SK-N-MC (cell line): Measurements from ENCODE around the gene DNAH10.

Source experiments
- DNase-seq: peaks from one replicate; pipeline ENCODE4 v3.0.0-alpha.2; 2011; ENCODE audit warnings: low read depth, low spot score
- H3K27ac ChIP-seq: fragments of 200-600 bp; sonication (generic); 2 replicates; pipeline ENCODE4 v1.5.1; 2016; ENCODE audit warnings: mixed run types
- H3K36me3 ChIP-seq: fragments of 200-600 bp; sonication (generic); 2 replicates; pipeline ENCODE4 v1.6.1; 2017; ENCODE audit warnings: antibody characterized with exemption, low read length, mixed read lengths; ENCODE audit not compliant: insufficient read depth
- H3K4me3 ChIP-seq: fragments of 200-600 bp; sonication (generic); 2 replicates; pipeline ENCODE4 v1.5.1; 2016
- H3K9ac ChIP-seq: fragments of 200-600 bp; sonication (generic); 2 replicates; pipeline ENCODE4 v1.8.0; 2017; ENCODE audit warnings: mixed run types, mixed read lengths; ENCODE audit not compliant: insufficient read length
- H3K9me3 ChIP-seq: fragments of 200-600 bp; sonication (generic); 2 replicates; pipeline ENCODE4 v1.6.1; 2017; ENCODE audit warnings: low read depth, mild to moderate bottlenecking, antibody characterized with exemption, low read length, moderate library complexity, mixed read lengths
- EZH2 ChIP-seq: fragments of 200-600 bp; sonication (generic); IDR thresholded peaks from one replicate; pipeline ENCODE4 v1.6.1; 2017; ENCODE audit warnings: antibody characterized with exemption
- FOXP2 ChIP-seq: optimal IDR thresholded peaks from 2 replicates; pipeline ENCODE3; 2011; ENCODE audit warnings: mild to moderate bottlenecking, moderate library complexity; ENCODE audit not compliant: insufficient read depth; ENCODE audit errors: extremely low read length, control extremely low read depth
- POLR2AphosphoS5 ChIP-seq: IDR thresholded peaks from 2 replicates; pipeline ENCODE4 v1.6.1; 2012; ENCODE audit warnings: mild to moderate bottlenecking, low read depth, low read length, borderline replicate concordance

The DNAH10 gene

GRCh38 chr12:123847019-123847418 lies 84.9 kb downstream of the DNAH10 start:
- H3K36me3 ChIP-seq: no peaks in the 10 kb centered on the region
- no peak for TF ChIP-seq EZH2
- TF ChIP-seq POLR2AphosphoS5: no peak
- no peak for TF ChIP-seq FOXP2
- H3K4me3 ChIP-seq: no peak overlapping the region
- no peak overlapping the region for H3K27ac ChIP-seq
- no peak overlapping the region for H3K9ac ChIP-seq
- no peaks in the 10 kb centered on the region for H3K9me3 ChIP-seq
- DNase-seq: no peak

GRCh38 chr12:123847876-123848275 lies 85.8 kb downstream of the DNAH10 start:
- TF ChIP-seq EZH2 (no peak), POLR2AphosphoS5 (no peak), FOXP2 (no peak)
- Histone ChIP-seq H3K27ac (no peak overlapping the region), H3K36me3 (no peaks in the 10 kb centered on the region), H3K9me3 (no peaks in the 10 kb centered on the region), H3K4me3 (no peak overlapping the region), H3K9ac (no peak overlapping the region)
- no peak for DNase-seq

GRCh38 chr12:123849517-123849916 lies 87.4 kb downstream of the DNAH10 start:
- H3K36me3 ChIP-seq: no peaks in the 10 kb centered on the region
- TF ChIP-seq EZH2 (no peak), FOXP2 (no peak), POLR2AphosphoS5 (no peak)
- no peak overlapping the region for H3K9ac ChIP-seq
- no peak overlapping the region for H3K4me3 ChIP-seq
- no peaks in the 10 kb centered on the region for H3K9me3 ChIP-seq
- H3K27ac ChIP-seq: no peak overlapping the region
- no peak for DNase-seq

DNA sequence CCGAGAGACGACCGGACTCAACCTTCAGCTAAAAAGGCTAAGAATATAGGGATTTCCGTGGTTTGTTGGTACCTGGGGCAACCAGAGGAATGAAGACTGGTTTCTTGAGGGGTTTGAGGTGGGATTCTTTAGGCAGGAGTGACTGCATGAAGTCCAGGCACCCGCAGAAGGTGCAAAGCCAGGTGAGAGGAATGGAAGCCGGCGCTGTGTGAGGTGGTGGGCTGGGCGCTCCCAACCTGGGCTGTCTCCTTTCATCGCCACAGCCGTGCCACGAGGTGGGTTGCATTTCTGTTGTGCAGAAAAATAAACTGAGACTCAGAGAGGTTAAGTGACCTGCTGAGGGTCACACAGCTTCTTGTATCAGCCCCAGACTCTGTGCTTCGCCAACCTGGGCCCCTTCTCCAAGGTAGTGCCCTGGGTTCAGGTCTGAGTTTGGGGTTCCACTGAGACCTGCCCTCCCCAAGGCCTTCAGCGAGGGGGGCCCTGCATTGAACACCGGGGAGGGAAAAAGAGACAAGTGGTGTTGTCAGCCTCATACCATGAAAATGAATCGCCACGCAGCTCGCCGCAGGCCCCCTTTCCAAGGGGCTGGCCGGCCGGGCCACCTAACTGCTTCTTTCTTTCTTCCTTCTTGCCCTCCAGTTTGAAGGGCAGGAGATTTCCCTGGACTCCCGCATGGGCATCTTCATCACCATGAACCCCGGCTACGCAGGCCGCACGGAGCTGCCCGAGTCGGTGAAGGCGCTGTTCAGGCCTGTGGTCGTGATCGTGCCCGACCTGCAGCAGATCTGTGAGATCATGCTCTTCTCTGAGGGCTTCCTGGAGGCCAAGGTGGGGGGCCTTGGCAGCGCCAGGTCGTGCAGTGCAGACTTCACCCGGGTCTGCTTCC lies 88.4 kb downstream of the DNAH10 start:
- no peak for DNase-seq
- TF ChIP-seq FOXP2: no peak
- no peaks in the 10 kb centered on the region for H3K36me3 ChIP-seq
- no peak overlapping the region for H3K4me3 ChIP-seq
- H3K9ac ChIP-seq: no peak overlapping the region
- H3K9me3 ChIP-seq: no peaks in the 10 kb centered on the region
- no peak overlapping the region for H3K27ac ChIP-seq

GRCh38 chr12:123853396-123854070 lies 91.4 kb downstream of the DNAH10 start:
- no peak overlapping the region for H3K9ac ChIP-seq
- TF ChIP-seq FOXP2 (no peak), EZH2 (no peak), POLR2AphosphoS5 (no peak)
- no peaks in the 10 kb centered on the region for H3K9me3 ChIP-seq
- no peaks in the 10 kb centered on the region for H3K36me3 ChIP-seq
- H3K4me3 ChIP-seq: no peak overlapping the region
- no peak for DNase-seq
- no peak overlapping the region for H3K27ac ChIP-seq

- Histone ChIP-seq H3K4me3 (no peak overlapping the region), H3K9ac (no peak overlapping the region), H3K36me3 (no peaks in the 10 kb centered on the region), H3K9me3 (no peaks in the 10 kb centered on the region), H3K27ac (no peak overlapping the region)
- TF ChIP-seq POLR2AphosphoS5 (no peak), FOXP2 (no peak), EZH2 (no peak)
- no peak for DNase-seq
Measured at GRCh38 chr12:123854232-123854631, 92.1 kb downstream of the DNAH10 start.

DNA sequence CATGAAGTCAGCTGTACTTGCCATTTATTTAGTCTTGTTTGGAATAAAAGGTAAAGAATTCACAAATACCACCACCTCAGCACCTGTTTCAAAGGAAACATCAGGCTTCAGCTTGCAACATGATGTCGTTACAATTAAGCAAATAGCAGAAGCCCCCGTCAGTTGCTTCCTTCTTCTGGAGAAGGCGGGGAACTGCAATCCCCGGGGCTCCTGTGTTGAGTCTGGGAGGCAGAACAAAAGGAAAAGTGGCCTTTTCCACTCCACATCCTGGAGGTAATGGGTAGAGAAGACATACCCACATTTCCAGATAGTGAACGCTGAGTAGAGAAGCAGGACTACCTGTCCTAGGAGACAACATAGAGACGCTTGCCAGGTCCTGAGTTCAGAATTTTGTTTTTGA lies 92.8 kb downstream of the DNAH10 start:
- no peak overlapping the region for H3K27ac ChIP-seq
- H3K9ac ChIP-seq: no peak overlapping the region
- no peaks in the 10 kb centered on the region for H3K9me3 ChIP-seq
- no peak overlapping the region for H3K4me3 ChIP-seq
- no peaks in the 10 kb centered on the region for H3K36me3 ChIP-seq
- DNase-seq: no peak
- TF ChIP-seq FOXP2 (no peak), POLR2AphosphoS5 (no peak), EZH2 (no peak)

GRCh38 chr12:123856681-123857080 lies 94.6 kb downstream of the DNAH10 start:
- TF ChIP-seq POLR2AphosphoS5 (no peak), FOXP2 (no peak), EZH2 (no peak)
- no peak overlapping the region for H3K4me3 ChIP-seq
- no peaks in the 10 kb centered on the region for H3K36me3 ChIP-seq
- no peak overlapping the region for H3K9ac ChIP-seq
- H3K9me3 ChIP-seq: no peaks in the 10 kb centered on the region
- no peak overlapping the region for H3K27ac ChIP-seq
- no peak for DNase-seq
